HG02678 (cell line): ENCODE measurements around the gene LY6G6F.

ENCODE experiments used
- ATAC-seq: cut with Tn5 transposase; IDR thresholded peaks from one replicate; pipeline ENCODE4 v1.9.1; 2021; ENCODE audit warnings: mild to moderate bottlenecking, moderate library complexity; ENCODE audit not compliant: unreplicated experiment

Gene LY6G6F, protein sequence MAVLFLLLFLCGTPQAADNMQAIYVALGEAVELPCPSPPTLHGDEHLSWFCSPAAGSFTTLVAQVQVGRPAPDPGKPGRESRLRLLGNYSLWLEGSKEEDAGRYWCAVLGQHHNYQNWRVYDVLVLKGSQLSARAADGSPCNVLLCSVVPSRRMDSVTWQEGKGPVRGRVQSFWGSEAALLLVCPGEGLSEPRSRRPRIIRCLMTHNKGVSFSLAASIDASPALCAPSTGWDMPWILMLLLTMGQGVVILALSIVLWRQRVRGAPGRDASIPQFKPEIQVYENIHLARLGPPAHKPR

DNA sequence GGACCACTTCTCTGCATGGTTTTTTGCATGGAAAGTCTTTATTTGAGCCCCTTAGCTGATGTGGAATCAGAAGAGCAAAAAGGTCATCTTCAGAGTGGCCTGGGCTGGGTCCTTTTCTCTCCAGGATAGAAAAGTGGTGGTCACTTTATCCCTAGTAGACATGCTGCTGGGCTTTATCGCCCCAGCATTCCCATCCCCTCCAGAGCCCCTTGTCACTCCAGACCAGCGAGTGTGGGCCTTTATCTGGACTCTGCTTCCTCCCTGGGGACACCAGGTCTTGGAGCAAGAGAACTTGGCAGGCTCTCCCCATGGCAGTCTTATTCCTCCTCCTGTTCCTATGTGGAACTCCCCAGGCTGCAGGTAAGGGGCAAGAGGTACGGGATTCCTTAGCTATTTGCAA, at the start of gene LY6G6F:
Gene LY6G6F (plus strand): TSS at position 268 of the 400 bp plus-strand sequence. CDS start 41 bp downstream, at position 309.
- no peak for ATAC-seq

DNA sequence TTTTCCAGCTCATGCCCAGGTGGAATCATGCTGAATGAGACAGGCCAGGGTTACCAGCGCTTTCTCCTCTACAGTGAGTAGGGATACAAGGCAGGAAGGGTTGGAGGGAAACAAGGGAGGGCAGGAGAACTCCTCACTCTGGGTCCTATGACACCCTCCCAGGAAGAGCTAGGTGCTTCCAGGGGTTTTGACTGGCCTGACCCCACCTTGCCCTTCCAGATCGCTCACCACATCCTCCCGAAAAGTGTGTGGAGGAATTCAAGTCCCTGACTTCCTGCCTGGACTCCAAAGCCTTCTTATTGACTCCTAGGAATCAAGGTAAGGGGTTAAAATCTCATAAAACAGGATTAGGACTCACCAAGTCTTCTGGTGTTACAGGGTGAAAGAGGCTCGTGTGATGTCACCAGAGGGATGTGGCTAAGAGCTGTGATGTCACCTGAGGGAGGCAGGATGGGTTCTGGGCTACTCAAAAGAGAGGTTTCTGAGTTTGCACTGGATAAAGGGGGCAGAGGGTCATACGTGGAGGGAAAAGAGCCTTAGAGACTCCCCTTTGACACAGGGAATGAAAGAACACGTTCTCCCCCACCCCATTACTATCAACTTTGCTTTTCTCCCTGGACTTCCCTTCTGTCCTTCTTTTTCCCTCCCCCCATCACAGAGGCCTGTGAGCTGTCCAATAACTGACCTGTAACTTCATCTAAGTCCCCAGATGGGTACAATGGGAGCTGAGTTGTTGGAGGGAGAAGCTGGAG, 49.1 kb upstream of the LY6G6F start:
- no peak for ATAC-seq

DNA sequence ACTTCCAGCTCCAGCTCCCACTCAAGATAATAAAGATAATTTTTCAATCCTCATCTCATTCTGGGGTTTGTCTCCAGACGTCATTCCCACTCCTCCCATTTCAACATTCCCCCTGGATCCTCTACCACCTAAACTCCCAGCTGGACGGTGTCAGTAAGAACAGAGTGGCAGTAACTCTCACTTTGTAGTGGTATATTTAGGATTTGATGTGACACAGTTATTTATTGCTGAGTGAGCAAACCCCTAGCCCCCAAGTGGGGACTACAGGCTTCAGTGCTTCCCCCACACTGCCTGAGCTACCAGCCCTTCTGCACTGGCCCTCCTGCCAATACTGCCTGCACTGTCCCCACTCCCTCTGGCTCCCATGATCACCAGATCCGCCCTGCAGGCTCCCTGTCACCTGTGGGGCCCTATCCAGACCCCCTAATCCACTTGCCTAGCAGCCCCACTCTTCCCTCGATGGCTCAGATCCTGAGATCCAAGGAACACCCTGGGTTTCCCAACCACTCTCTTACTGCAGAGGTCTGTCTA, 48.4 kb upstream of the LY6G6F start:
- ATAC-seq: no peak

DNA sequence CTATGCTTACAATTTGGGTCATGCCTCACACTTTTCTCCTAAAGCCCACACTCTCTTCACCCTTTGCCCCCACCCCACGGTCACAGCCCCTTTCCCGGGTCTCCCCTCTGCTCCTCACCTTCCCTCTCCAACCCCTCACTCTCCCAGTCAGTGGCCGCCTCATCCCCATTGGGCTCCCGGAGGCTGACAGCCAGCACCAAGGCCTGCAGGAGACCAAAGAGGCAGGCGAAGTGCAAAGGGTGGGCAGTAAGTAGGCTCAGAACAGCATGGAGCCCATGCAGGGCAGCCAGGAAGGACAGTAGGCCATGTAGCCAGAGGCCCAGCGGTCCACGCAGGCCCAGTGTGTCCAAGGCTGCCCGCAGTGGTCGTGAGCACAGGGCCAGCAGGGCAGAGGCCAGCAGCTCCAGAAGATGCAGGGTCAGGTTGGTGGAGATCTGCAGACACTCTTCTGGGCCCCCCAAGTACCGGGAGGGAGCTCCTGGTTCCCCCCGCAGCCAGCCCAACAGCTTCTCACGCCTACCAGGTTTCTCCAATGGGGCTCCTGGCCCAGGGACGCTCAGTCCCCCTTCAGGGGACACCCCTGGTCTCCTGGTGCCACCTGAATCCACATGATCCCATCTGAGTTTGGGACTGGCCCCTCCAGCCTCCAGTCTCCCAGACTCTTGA, 47.5 kb upstream of the LY6G6F start:
- ATAC-seq: no peak

DNA sequence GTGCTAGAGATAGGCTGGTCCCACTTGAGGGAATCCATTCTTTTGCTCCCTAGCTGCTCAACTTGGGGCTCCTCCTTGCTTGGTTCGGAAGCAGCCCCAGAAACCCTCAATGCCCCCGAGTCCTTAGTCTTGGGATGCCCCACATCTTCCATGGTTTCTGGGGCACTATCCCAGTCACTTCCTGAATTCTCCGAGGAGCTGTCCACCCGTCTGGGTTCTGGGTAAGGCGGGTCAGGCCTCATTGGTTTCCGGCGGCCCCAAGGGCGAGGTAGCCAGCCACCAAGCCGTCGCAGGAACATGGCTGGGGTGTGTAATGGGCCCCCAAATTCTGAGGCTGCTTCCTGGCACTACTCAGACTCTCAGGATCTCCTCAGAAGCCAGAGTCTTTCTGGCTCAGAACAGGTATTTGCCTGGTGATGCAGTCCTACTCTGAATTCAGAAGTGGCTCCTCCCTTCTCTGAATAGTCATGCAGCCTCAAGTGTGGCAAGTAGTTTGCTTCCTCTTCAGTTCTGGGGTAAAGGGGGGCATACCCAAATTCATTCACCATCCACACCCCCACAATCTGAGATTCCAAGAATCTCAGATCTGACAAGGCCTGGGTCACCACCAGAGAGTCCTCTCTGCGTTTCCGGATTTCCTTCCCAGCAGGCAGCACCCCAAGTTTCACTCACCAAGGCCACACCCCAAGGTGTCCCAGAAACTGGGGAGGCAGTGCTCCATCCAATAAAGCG, 46.9 kb upstream of the LY6G6F start:
- no peak for ATAC-seq

DNA sequence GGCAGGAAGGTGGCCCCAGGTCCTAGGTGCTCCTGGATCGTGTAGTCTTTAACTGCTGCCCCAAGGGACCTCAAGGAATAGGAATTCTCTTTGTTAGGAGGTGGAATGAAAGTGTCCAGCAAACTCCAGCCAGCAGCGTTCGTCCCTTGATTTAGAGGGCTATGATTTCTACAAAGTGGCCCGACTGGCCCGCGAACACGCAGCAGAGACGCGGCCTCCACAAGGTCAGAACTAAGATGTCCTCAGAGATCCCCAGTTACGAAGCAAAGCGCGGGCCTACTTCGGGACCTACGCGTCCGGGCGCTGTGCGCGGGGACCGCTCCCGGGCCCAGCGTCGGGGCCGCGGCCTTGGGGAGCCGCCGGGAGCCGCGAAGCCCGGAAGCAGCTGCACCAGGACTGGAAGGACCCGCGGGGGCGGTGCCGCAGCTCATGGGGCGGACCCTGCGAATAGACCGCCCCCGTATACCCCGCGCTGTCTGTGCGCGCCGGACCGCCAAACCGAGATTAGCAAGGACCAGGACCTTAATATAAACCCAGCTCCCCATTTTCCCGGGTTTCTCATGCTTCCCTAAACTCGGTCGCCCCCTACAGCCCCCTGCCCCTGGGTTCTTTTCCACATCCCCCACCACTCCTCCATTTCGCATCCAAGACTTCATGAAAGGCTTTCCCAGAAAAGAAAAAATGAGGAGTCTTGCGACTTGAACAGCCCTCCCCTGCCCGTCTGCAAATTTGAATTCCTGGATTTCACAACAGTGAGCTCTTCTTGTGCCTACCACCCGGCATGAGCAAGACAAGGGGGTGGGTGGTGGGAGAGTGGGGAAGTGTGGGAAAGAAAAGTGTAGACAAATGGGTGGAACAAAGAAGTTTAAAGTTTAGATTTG, 46.0 kb upstream of the LY6G6F start, which contains the start of gene C6orf47:
Gene C6orf47 (minus strand): TSS at position 398 of the 881 bp plus-strand sequence. CDS start 831 bp downstream, outside the sequence.
- peak; percentile 61 for ATAC-seq

DNA sequence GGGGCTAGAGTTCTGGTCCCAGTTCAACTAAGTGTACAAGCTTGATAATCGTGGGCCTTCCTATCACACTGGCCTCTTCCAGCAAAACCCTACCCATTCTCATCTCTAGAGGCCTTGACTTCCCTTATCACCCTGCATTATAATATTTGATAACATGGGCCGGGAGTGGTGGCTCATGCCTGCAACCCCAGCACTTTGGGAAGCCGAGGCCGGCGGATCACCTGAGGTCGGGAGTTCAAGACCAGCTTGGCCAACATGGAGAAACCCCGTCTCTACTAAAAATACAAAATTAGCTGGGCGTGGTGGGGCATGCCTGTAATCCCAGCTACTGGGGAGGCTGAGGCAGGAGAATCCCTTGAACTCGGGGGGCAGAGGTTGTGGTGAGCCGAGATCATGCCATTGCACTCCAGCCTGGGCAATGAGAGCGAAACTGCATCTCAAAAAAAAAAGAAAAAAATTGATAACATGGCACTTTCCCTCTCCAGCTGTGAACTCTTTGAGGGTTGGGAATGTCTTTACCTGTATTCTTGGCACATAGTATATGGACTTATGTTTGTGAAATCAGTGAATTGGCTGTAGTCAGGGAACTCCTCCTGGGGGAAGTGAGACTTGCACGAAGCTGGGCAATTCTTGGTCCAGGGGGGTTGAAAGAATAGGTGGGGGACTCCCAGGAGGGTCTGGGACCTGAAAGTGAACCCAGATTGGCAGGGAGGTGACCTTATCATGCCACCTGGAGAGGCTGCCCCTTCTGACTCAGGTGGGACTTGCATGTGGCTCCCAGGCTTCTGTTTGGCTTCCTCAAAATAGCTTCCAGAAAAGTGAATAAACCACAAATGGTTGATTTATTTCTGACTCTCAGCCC, 45.2 kb upstream of the LY6G6F start:
- ATAC-seq: no peak

DNA sequence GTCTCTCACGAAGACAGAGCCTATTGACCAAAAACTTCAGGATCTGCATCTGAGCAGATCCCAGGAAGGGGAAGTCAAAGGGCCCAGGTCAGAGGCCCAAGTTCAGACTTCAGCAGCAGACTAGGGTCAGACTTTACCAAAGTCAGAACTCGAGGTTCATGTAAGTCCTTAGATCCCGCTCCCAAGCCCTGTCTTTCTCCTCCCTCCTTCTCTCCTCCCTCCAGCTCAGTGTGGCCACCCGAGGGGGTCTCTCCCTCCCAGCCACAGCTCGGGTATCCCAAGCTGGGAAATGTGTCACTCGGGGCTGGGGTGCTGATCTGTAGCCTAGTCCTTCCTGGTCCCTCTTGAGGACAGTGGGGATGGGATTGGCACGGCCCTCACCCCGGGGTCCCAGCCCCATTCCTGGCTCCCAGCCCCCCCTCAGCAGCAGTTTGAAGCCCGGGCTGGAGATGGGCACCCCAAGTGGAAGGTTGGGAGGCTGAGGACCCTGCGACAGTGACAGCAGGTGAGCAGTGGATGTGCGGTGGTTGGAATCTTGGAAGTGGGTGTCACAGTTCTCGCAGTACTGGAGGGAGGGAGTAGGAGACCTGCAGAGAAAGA, 44.4 kb upstream of the LY6G6F start:
- no peak for ATAC-seq

DNA sequence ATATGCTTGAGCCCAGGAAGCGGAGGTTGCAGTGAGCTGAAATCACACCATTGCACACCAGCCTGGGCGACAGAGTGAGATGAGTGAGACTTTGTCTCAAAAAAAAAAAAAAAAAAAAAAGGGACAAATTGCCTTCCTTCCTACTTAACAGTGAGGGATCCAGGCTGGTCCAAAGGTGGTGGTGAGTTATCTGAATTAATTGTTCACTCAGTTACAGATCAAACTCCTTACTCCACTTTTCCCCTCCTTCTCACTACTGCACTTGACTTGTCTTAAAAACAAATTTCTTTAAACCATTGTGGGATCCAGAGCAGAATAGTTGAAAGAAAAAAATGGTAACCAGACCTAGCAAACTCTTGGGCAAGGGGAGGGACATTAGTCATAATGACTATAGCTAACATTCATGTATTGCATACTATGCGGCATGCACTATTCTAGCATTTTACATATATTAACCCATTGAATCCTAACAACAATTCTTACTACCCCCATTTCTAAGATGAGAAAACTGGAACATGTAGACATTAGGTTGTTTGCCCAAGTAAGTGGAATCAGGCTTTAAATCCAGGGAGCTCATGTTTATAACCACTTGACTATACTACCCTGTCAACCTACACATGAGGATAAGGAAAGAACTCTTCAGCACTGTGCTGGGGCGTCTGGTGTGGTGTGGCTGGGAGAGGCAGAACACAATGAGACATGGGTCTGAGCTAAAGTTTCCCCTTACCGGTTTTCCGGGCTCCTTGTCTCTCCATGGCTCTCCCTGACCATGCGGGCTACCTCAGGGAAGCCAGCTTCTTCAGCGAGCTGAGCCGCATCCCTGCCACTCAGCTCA, 43.3 kb upstream of the LY6G6F start:
- no peak for ATAC-seq

DNA sequence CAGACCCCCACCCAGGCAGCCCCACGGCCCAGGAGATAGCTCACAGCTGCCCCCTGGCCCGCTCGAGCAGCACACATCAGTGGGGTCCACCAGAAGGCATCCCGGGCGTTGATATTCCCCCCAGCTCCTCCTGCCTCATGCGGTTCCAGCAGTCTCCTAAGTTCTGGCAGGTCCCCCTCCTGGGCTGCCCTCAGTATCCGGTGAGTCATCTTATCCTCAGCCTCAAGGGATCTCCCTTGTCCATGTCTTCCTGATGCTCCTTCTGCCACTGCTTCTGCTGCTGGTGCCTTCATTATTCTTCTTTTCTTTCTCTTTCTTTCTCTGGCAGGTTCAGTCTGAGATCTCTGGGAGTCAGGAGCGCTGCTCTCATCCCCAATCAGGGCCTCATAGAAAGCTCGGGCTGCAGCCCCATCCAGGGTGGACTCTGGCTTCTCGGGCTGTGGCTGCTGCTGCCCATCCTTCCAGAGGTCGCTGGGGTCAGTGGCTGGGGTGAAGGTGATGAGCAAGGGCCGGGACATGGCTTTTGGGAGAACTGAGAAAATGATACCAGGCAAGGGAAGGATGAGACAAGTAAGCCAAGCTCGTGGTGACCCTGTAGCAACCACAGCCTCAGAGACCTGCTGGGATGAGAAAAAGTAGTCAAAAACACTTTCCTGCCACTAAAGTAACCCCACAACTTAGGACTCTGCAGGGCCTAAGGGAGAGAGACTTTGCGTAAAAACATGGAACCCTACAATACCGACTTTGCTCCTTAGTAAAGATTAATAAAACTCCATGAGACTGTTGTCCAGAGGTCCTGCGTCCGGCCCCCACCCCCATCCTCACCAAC, 42.5 kb upstream of the LY6G6F start:
- ATAC-seq: no peak

DNA sequence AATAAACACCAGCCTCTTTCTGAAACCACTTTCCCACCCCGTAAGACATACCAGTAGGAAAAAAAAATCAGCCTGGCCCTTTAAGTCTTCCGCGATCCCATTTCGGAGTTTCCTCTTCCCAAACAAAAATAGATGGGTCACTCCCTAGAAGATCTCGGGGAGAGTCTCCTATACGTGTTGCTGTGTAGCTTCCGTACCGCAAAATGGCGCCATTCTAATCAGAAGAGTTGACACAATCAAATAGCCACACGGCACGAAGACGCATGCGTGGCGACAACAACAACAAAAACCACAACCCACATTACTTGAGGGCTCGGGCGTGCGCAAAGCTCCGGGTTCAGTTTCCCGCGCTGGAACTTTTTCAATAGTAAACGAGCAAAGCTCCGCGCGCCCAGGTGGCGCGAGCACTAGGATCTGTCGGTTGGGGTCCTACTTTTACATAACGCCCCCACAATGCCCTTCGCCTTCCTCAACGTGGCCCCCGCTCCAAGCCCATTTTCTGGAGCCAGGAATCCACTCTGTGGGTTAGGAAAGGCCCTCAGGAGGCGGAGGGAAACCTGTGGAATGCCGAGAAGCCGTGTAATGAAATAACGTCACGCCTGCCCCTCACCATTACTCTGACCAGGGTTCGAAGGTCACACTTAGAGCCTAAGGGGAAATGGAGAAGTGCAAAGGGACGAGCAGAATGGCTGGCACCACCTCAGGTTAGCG, 41.7 kb upstream of the LY6G6F start, which contains the start of gene GPANK1:
Gene GPANK1 (minus strand): TSS at position 208 of the 711 bp plus-strand sequence. CDS start 519 bp downstream, outside the sequence.
- ATAC-seq: no peak

DNA sequence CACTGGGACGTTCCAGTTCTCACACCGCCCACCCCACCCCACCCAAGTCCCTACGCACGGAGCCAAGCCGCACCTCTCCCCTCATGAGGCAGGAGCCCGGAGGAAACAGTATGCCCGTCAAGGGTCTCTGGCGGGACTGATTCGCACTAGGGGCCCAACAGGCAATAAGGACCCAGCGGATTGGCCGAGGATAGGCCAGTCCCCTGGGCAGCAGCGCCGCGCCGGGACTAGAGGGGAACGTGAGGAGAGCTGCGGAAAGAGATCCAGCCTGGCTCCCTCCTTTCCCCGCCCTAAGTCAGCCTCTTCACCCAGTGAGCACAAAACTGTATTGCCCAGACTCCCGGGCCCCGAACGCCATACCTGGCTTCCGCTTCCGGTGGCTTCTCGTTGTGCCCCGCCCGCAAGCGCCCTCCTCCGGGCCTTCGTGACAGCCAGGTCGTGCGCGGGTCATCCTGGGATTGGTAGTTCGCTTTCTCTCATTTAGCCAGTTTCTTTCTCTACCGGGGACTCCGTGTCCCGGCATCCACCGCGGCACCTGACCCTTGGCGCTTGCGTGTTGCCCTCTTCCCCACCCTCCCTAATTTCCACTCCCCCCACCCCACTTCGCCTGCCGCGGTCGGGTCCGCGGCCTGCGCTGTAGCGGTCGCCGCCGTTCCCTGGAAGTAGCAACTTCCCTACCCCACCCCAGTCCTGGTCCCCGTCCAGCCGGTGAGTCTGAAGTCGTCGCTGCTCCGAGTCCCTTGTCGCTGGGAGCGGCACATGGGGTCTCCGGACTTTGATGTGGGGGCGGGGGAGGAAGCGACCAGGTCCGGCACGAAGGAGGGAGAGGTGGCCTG, 40.9 kb upstream of the LY6G6F start, which contains the start of gene CSNK2B:
Gene CSNK2B (plus strand): TSS at position 580 of the 836 bp plus-strand sequence. CDS start 752 bp downstream, outside the sequence.
- ATAC-seq: peak; percentile 78

DNA sequence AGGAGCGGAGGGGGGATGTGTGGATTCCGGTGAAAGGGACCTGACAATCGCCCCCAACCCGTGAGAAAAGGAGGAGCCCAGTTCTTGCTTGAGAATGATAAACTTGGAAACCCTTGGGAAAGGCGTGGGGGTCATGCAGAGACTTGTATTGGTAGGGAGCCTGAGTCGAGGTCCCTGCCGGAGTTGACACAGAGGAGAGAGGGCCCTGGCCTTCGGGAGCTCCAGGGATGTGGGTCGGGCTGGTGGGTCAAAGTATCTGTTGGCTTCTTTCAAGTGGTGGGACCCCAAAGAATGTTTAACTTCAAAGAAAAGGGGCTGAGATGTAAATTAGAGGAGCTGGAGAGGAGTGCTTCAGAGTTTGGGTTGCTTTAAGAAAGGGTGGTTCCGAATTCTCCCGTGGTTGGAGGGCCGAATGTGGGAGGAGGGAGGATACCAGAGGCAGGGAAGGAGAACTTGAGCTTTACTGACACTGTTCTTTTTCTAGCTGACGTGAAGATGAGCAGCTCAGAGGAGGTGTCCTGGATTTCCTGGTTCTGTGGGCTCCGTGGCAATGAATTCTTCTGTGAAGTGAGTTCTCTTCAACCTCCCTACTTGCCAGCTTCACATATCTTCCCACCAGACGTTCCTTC, 40.2 kb upstream of the LY6G6F start:
- ATAC-seq: no peak

DNA sequence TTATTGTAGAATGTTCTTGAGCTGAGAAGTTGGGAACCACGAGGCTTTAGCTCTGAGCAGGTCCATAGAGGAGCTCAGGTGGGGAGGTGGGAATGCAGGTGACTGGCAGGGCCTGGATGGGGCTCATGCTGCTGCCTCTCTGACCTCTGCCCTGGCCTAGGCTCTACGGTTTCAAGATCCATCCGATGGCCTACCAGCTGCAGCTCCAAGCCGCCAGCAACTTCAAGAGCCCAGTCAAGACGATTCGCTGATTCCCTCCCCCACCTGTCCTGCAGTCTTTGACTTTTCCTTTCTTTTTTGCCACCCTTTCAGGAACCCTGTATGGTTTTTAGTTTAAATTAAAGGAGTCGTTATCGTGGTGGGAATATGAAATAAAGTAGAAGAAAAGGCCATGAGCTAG, 37.0 kb upstream of the LY6G6F start, which contains the start of gene LY6G5B:
Gene LY6G5B (plus strand): TSS at position 301 of the 400 bp plus-strand sequence. CDS start 975 bp downstream, outside the sequence.
- ATAC-seq: no peak
